GM23338 (cell line): ENCODE measurements around the gene ZNF512. TPM values are rescaled to one million over a fixed set of nuclear protein-coding genes. Genes with fewer than 3 reads are reported as not detected.

ENCODE experiments used
- ATAC-seq: fragments of 200-7000 bp; cut with Tn5 transposase; 3 replicates; pipeline ENCODE4 v1.9.1; 2020
- DNase-seq: peaks from one replicate; pipeline ENCODE4 v3.0.0-alpha.2; 2015; ENCODE audit warnings: low spot score
- H2AFZ ChIP-seq: fragments of 200-600 bp; sonication (generic); 2 replicates; pipeline ENCODE4 v1.8.0; 2016; ENCODE audit warnings: antibody characterized with exemption, mild to moderate bottlenecking, moderate library complexity
- H3F3A ChIP-seq: fragments of 200-600 bp; sonication (generic); replicated peaks from 2 replicates; pipeline ENCODE4 v1.8.0; 2017; ENCODE audit warnings: antibody characterized with exemption, mixed run types, low read depth
- H3K27ac ChIP-seq: fragments of 200-600 bp; sonication (generic); 2 replicates; pipeline ENCODE4 v1.6.1; 2016; ENCODE audit warnings: low read depth
- H3K27me3 ChIP-seq: fragments of 200-600 bp; sonication (generic); 2 replicates; pipeline ENCODE4 v1.8.0; 2016; ENCODE audit warnings: mild to moderate bottlenecking, mixed run types, moderate library complexity; ENCODE audit not compliant: insufficient read depth
- H3K36me3 ChIP-seq: fragments of 200-600 bp; sonication (generic); 2 replicates; pipeline ENCODE4 v1.8.0; 2016; ENCODE audit warnings: mild to moderate bottlenecking; ENCODE audit not compliant: insufficient read depth
- H3K4me1 ChIP-seq: fragments of 200-600 bp; sonication (generic); 2 replicates; pipeline ENCODE4 v1.8.0; 2016; ENCODE audit warnings: mild to moderate bottlenecking, moderate library complexity; ENCODE audit not compliant: insufficient read depth
- H3K4me2 ChIP-seq: fragments of 200-600 bp; sonication (generic); 2 replicates; pipeline ENCODE4 v1.7.1; 2017; ENCODE audit warnings: mixed run types
- H3K4me3 ChIP-seq: fragments of 200-600 bp; sonication (generic); 2 replicates; pipeline ENCODE4 v1.6.1; 2016; ENCODE audit warnings: mixed run types
- H3K79me2 ChIP-seq: fragments of 200-600 bp; sonication (generic); replicated peaks from 2 replicates; pipeline ENCODE4 v1.8.0; 2017; ENCODE audit warnings: mild to moderate bottlenecking; ENCODE audit not compliant: insufficient read depth
- H3K9me2 ChIP-seq: fragments of 200-600 bp; sonication (generic); 2 replicates; pipeline ENCODE4 v1.8.0; 2017; ENCODE audit not compliant: insufficient read depth
- H4K20me1 ChIP-seq: fragments of 200-600 bp; sonication (generic); replicated peaks from 2 replicates; pipeline ENCODE4 v1.8.0; 2017; ENCODE audit warnings: mild to moderate bottlenecking; ENCODE audit not compliant: insufficient read depth
- H3K27ac Mint-ChIP-seq: 2 replicates; pipeline ENCODE4 v1.8.0; 2020; ENCODE audit warnings: inconsistent platforms, mild to moderate bottlenecking, moderate library complexity, mixed read lengths
- H3K27me3 Mint-ChIP-seq: 3 replicates; pipeline ENCODE4 v1.8.0; 2022; ENCODE audit warnings: low read depth, mild to moderate bottlenecking, moderate library complexity, mixed read lengths, inconsistent platforms; ENCODE audit not compliant: insufficient read depth, poor library complexity
- H3K36me3 Mint-ChIP-seq: 3 replicates; pipeline ENCODE4 v1.8.0; 2021; ENCODE audit warnings: low read depth, mild to moderate bottlenecking, inconsistent platforms, moderate library complexity, mixed read lengths
- H3K4me1 Mint-ChIP-seq: 3 replicates; pipeline ENCODE4 v1.8.0; 2020; ENCODE audit warnings: mild to moderate bottlenecking, inconsistent platforms, mixed read lengths
- H3K4me3 Mint-ChIP-seq: 3 replicates; pipeline ENCODE4 v1.8.0; 2021; ENCODE audit warnings: moderate library complexity, mild to moderate bottlenecking, inconsistent platforms, mixed read lengths
- H3K9me3 Mint-ChIP-seq: 3 replicates; pipeline ENCODE4 v1.8.0; 2020; ENCODE audit warnings: moderate library complexity, mild to moderate bottlenecking, inconsistent platforms, mixed read lengths
- EZH2phosphoT487 ChIP-seq: fragments of 200-600 bp; sonication (generic); IDR thresholded peaks from one replicate; pipeline ENCODE4 v1.8.1; 2018; ENCODE audit warnings: antibody characterized with exemption; ENCODE audit not compliant: unreplicated experiment
- STAT1 ChIP-seq: IDR thresholded peaks from one replicate; pipeline ENCODE4 v1.6.1; 2016; ENCODE audit warnings: antibody characterized with exemption; ENCODE audit not compliant: unreplicated experiment
- polyA plus RNA-seq: library from polyadenylated mRNA; unstranded; fragments of >200 nt; fragmentation: Nextera tagmentation; extraction: Ambion mirVana; gene quantifications from 2 replicates; pipeline ENCODE4 v1.2.1, GENCODE V29; 2016
- total RNA-seq: library from RNA; depleted of rRNA; stranded (reverse); fragments of >200 nt; shearing (Covaris generic); gene quantifications from 2 replicates; pipeline ENCODE4 v1.2.3, GENCODE V29; 2014
- TF ChIP-seq, protein P1 (sequence below), 2 experiments: fragments of 200-600 bp in 1 of 2; sonication (generic) in 1 of 2; conservative IDR thresholded peaks; 2 replicates each; pipeline versions ENCODE4 v1.5.1 to v1.6.1; 2016 to 2017; ENCODE audit warnings: antibody characterized with exemption in 2 of 2, low read depth in 2 of 2, mild to moderate bottlenecking in 2 of 2, moderate library complexity in 1 of 2
- TF ChIP-seq, protein P2 (sequence below): IDR thresholded peaks from one replicate; pipeline ENCODE4 v1.6.1; 2018; ENCODE audit warnings: antibody characterized with exemption; ENCODE audit not compliant: unreplicated experiment

ZNF512 gene
- total and polyA plus RNA-seq, 2 experiments from 2014 or later = 26.0 to 38.4 TPM

DNA sequence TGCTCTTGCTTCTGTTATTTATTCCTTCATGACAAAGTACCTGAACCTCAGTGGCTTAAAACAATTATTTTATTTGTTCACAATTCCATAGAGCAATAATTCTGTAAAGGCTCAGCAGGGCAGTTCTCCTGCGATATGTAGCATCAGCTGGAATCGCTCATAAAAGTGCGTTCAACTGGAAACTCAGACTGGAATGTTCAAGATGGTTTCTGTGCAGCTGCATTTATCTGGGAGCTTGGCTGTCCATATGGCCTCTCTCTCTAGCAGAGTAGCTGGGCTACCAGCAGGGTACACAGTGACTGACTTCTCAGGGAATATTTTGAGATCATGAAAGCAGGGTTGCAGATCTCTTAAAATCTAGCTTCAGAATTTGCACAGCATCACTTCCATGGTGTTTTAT lies 32.5 kb downstream of the ZNF512 start (continued):
- TF ChIP-seq, protein P1, sequence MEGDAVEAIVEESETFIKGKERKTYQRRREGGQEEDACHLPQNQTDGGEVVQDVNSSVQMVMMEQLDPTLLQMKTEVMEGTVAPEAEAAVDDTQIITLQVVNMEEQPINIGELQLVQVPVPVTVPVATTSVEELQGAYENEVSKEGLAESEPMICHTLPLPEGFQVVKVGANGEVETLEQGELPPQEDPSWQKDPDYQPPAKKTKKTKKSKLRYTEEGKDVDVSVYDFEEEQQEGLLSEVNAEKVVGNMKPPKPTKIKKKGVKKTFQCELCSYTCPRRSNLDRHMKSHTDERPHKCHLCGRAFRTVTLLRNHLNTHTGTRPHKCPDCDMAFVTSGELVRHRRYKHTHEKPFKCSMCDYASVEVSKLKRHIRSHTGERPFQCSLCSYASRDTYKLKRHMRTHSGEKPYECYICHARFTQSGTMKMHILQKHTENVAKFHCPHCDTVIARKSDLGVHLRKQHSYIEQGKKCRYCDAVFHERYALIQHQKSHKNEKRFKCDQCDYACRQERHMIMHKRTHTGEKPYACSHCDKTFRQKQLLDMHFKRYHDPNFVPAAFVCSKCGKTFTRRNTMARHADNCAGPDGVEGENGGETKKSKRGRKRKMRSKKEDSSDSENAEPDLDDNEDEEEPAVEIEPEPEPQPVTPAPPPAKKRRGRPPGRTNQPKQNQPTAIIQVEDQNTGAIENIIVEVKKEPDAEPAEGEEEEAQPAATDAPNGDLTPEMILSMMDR (conservative IDR thresholded peaks at IDR 0.05; ENCODE audit: low read depth in 2 of 2) = no peak
- TF ChIP-seq EZH2phosphoT487 (no peak), STAT1 (no peak)
- TF ChIP-seq, protein P2, sequence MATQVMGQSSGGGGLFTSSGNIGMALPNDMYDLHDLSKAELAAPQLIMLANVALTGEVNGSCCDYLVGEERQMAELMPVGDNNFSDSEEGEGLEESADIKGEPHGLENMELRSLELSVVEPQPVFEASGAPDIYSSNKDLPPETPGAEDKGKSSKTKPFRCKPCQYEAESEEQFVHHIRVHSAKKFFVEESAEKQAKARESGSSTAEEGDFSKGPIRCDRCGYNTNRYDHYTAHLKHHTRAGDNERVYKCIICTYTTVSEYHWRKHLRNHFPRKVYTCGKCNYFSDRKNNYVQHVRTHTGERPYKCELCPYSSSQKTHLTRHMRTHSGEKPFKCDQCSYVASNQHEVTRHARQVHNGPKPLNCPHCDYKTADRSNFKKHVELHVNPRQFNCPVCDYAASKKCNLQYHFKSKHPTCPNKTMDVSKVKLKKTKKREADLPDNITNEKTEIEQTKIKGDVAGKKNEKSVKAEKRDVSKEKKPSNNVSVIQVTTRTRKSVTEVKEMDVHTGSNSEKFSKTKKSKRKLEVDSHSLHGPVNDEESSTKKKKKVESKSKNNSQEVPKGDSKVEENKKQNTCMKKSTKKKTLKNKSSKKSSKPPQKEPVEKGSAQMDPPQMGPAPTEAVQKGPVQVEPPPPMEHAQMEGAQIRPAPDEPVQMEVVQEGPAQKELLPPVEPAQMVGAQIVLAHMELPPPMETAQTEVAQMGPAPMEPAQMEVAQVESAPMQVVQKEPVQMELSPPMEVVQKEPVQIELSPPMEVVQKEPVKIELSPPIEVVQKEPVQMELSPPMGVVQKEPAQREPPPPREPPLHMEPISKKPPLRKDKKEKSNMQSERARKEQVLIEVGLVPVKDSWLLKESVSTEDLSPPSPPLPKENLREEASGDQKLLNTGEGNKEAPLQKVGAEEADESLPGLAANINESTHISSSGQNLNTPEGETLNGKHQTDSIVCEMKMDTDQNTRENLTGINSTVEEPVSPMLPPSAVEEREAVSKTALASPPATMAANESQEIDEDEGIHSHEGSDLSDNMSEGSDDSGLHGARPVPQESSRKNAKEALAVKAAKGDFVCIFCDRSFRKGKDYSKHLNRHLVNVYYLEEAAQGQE = no peak

DNA sequence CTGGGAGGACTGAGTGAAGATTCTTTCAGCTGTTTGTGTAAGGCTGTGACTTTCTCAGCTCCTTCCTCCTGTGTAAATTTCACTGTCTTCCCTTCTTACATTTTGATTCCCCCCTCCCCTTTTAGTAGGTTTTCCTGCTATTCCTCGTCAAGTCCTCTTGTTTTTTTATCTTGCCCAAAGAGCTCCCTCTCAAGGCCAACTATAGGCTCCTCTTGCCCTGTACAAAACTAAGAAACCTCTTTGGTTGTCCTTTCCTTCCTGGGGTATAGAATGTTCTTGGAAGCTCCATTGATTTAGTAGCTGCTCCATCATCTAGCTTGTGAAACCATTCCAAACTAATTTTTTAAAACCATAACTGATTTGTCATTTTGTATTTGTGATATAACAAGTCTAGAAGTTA lies 38.7 kb downstream of the ZNF512 start:
- Histone ChIP-seq H3K4me1 (peaks cover 4% of the 10 kb centered on the region; the same call in 1 of the 2 replicates), H2AFZ (no peak overlapping the region), H3K27me3 (no peaks in the 10 kb centered on the region), H3K27ac (no peak overlapping the region), H3K79me2 (no peaks in the 10 kb centered on the region), H3K9me2 (no peaks in the 10 kb centered on the region), H4K20me1 (0 out of 2 replicates have a peak, but pooled peaks cover 9% of the 10 kb centered on the region), H3K36me3 (peaks cover 20% of the 10 kb centered on the region), H3K4me2 (no peak overlapping the region), H3F3A (no peaks in the 10 kb centered on the region; the same call in 1 of the 2 replicates), H3K4me3 (no peak overlapping the region)
- H3K9me3 Mint-ChIP-seq = no peaks in the 10 kb centered on the region; the same call in 2 of the 3 replicates
- H3K27ac Mint-ChIP-seq = no peak overlapping the region
- peaks cover 10% of the 10 kb centered on the region; the same call in 2 of the 3 replicates for H3K4me1 Mint-ChIP-seq
- peaks cover 42% of the 10 kb centered on the region for H3K36me3 Mint-ChIP-seq
- TF ChIP-seq, protein P1 (conservative IDR thresholded peaks at IDR 0.05; ENCODE audit: low read depth in 2 of 2) = peak; percentile 46 to 49
- TF ChIP-seq, protein P2 = no peak
- peak; percentile 68 for ATAC-seq
- H3K27me3 Mint-ChIP-seq = peaks cover 1% of the 10 kb centered on the region
- peak; percentile 48 for DNase-seq
- H3K4me3 Mint-ChIP-seq = no peak overlapping the region
